Measurements from ENCODE around the gene DTNBP1.

GRCh38 chr6:15522026-15522425 is 140.8 kb downstream of the DTNBP1 start:
- no peak for TF ChIP-seq HMGXB4 (CRISPR knock-in tag; IDR thresholded peaks at IDR 0.05; ENCODE audit: borderline replicate concordance)
- TF ChIP-seq CTCF (IDR thresholded peaks at IDR 0.05): no peak
- no peak for TF ChIP-seq EP300 (IDR thresholded peaks at IDR 0.05)
- TF ChIP-seq POLR2A (IDR thresholded peaks at IDR 0.05; ENCODE audit: low read length): no peak
- TF ChIP-seq FOSL2 (IDR thresholded peaks at IDR 0.05): no peak
- TF ChIP-seq FOSL2 (CRISPR knock-in tag; IDR thresholded peaks at IDR 0.05): no peak
- TF ChIP-seq MYC (IDR thresholded peaks at IDR 0.05; ENCODE audit: borderline replicate concordance, low read length): no peak
- no peak for TF ChIP-seq CHD2 (IDR thresholded peaks at IDR 0.05; ENCODE audit: low read length, partially characterized antibody)
- no peak for TF ChIP-seq EHF (CRISPR knock-in tag; IDR thresholded peaks at IDR 0.05)
- no peak for TF ChIP-seq USF2 (IDR thresholded peaks at IDR 0.05)
- no peak for TF ChIP-seq SREBF2 (IDR thresholded peaks at IDR 0.05)
